DMS 273 (cell line): Measurements from ENCODE around the gene TSPYL2.

Experiments
- DNase-seq: peaks from one replicate; lab custom pipeline; 2025; ENCODE audit not compliant: unreplicated experiment; lab: John Stamatoyannopoulos, UW

Gene TSPYL2

GRCh38 chrX:53081925-53082772 lies at the start of gene TSPYL2:
Gene TSPYL2 (plus strand): TSS chrX:53082367. CDS start chrX:53082499, 132 bp downstream.
- DNase-seq, result peak; percentile 98

GRCh38 chrX:53036149-53036548 lies 46.0 kb upstream of the TSPYL2 start:
- no peak for DNase-seq

- DNase-seq, result no peak
These were observed 42.9 kb upstream of the TSPYL2 start for GRCh38 chrX:53039236-53039635.

- no peak for DNase-seq
These were observed 37.2 kb upstream of the TSPYL2 start for GRCh38 chrX:53044995-53045394.

- peak; percentile 67 for DNase-seq
These were observed 34.9 kb upstream of the TSPYL2 start for GRCh38 chrX:53047228-53047627.

GRCh38 chrX:53048169-53049126 lies 33.7 kb upstream of the TSPYL2 start, which contains the start of gene GPR173:
Gene GPR173 (plus strand): TSS chrX:53048789. CDS start chrX:53076622, 27,833 bp downstream.
- DNase-seq, result peak; percentile 79

GRCh38 chrX:53049127-53049517 lies 33.0 kb upstream of the TSPYL2 start:
- DNase-seq, result peak; percentile 36

GRCh38 chrX:53050841-53051240 lies 31.3 kb upstream of the TSPYL2 start:
- DNase-seq, result no peak

- no peak for DNase-seq
These were observed 26.8 kb upstream of the TSPYL2 start for GRCh38 chrX:53055244-53055849.

GRCh38 chrX:53056292-53056691 lies 25.9 kb upstream of the TSPYL2 start:
- DNase-seq, result no peak

GRCh38 chrX:53065104-53065503 lies 17.1 kb upstream of the TSPYL2 start:
- no peak for DNase-seq

GRCh38 chrX:53071064-53071463 lies 11.1 kb upstream of the TSPYL2 start:
- no peak for DNase-seq

GRCh38 chrX:53071604-53072417 lies 10.4 kb upstream of the TSPYL2 start:
- peak; percentile 93 for DNase-seq

- peak; percentile 60 for DNase-seq
These were observed 9.6 kb upstream of the TSPYL2 start for GRCh38 chrX:53072418-53073114.

GRCh38 chrX:53073115-53073586 lies 9.0 kb upstream of the TSPYL2 start:
- DNase-seq, result peak; percentile 79

GRCh38 chrX:53075011-53075410 lies 7.2 kb upstream of the TSPYL2 start:
- no peak for DNase-seq

GRCh38 chrX:53076671-53077070 lies 5.5 kb upstream of the TSPYL2 start:
- DNase-seq, result no peak

- DNase-seq, result no peak
These were observed 4.7 kb upstream of the TSPYL2 start for GRCh38 chrX:53077207-53078197.
